HUES6 (cell line): ENCODE results near the gene GPR137.

Experiments
- H3K27ac ChIP-seq: 2 replicates; pipeline ENCODE4 v1.7.0; 2013; ENCODE audit warnings: low read depth, mild to moderate bottlenecking, low read length, inconsistent platforms
- H3K27me3 ChIP-seq: 2 replicates; pipeline ENCODE4 v1.6.1; 2013; ENCODE audit warnings: low read length; ENCODE audit not compliant: control insufficient read depth, insufficient read depth
- H3K36me3 ChIP-seq: 2 replicates; pipeline ENCODE4 v1.6.1; 2013; ENCODE audit warnings: low read length; ENCODE audit not compliant: control insufficient read depth, insufficient read depth
- H3K4me1 ChIP-seq: 2 replicates; pipeline ENCODE4 v1.6.1; 2013; ENCODE audit warnings: low read length; ENCODE audit not compliant: control insufficient read depth, insufficient read depth
- H3K4me3 ChIP-seq: 2 replicates; pipeline ENCODE4 v1.5.1; 2013; ENCODE audit warnings: low read depth, low read length
- H3K9ac ChIP-seq: one replicate; pipeline ENCODE4 v1.6.1; 2013; ENCODE audit warnings: mild to moderate bottlenecking, low read length
- H3K9me3 ChIP-seq: 2 replicates; pipeline ENCODE4 v1.6.1; 2013; ENCODE audit warnings: low read depth, low read length; ENCODE audit not compliant: control insufficient read depth, insufficient read depth

The GPR137 gene

DNA sequence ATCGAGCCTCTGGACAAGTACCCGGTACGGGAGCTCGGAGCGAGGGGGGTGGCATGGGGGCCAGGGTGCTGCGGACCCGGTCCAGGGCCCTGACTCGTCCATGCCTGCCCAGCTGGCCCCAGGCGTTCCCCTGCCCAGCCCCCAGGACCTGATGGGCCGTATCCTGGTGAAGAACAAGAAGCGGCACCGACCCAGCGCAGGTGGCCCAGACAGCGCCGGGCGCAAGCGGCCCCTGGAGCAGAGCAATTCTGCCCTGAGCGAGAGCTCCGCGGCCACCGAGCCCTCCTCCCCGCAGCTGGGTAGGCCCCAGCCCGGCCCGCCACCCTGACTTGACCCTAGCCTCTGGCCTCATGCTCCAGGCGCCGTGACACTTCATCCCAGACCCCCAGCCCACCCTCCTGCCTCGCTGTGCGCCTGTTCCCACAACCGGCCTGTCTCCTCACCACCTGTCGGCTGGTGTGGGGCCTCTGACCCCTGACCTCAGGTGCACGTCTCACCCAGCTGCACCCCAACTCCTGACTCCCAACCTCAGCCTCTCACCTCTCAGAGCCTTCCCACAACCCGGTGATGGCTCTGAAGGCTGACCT lies 26.6 kb upstream of the GPR137 start:
- H3K27me3 ChIP-seq = no peaks in the 10 kb centered on the region
- H3K36me3 ChIP-seq = peaks cover 86% of the 10 kb centered on the region
- no peak overlapping the region for H3K4me3 ChIP-seq
- H3K27ac ChIP-seq = no peak overlapping the region
- H3K9me3 ChIP-seq = no peaks in the 10 kb centered on the region
- no peak overlapping the region for H3K9ac ChIP-seq
- H3K4me1 ChIP-seq = no peaks in the 10 kb centered on the region; the same call in 1 of the 2 replicates

- H3K4me1 ChIP-seq = no peaks in the 10 kb centered on the region; the same call in 1 of the 2 replicates
- H3K9ac ChIP-seq = no peak overlapping the region
- no peak overlapping the region for H3K4me3 ChIP-seq
- H3K27me3 ChIP-seq = no peaks in the 10 kb centered on the region
- peaks cover 86% of the 10 kb centered on the region for H3K36me3 ChIP-seq
- H3K9me3 ChIP-seq = no peaks in the 10 kb centered on the region
- H3K27ac ChIP-seq = no peak overlapping the region
Observed at GRCh38 chr11:64259533-64260067, 26.0 kb upstream of the GPR137 start.

- no peak overlapping the region for H3K27ac ChIP-seq
- H3K9ac ChIP-seq = no peak overlapping the region
- H3K9me3 ChIP-seq = no peaks in the 10 kb centered on the region
- no peaks in the 10 kb centered on the region; the same call in 1 of the 2 replicates for H3K4me1 ChIP-seq
- H3K27me3 ChIP-seq = no peaks in the 10 kb centered on the region
- peaks cover 81% of the 10 kb centered on the region for H3K36me3 ChIP-seq
- H3K4me3 ChIP-seq = no peak overlapping the region
Observed at GRCh38 chr11:64260147-64260708, 25.4 kb upstream of the GPR137 start.

DNA sequence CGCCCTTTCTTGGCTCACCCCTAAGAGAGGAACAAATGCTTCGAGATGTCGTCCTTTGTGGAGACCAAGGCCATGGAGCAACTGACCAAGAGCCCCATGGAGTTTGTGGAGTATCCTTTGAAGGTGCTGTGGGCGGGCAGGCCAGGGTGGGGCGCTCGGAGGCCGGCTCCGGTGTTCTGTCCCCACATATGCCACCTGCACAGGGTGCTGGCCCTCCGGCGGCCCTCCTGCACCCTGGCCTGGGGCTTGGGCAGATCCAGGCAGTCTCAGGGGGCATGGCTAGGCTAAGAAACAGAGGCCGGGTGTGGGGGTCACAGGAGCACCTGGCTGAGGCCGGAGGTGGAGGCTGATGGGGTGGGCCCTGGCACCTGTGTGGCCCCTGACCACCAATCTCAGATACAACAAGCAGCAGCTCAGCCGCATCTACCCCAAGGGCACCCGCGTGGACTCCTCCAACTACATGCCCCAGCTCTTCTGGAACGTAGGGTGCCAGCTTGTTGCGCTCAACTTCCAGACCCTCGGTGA lies 24.0 kb upstream of the GPR137 start:
- no peak overlapping the region for H3K27ac ChIP-seq
- H3K36me3 ChIP-seq = peaks cover 81% of the 10 kb centered on the region
- no peaks in the 10 kb centered on the region for H3K27me3 ChIP-seq

DNA sequence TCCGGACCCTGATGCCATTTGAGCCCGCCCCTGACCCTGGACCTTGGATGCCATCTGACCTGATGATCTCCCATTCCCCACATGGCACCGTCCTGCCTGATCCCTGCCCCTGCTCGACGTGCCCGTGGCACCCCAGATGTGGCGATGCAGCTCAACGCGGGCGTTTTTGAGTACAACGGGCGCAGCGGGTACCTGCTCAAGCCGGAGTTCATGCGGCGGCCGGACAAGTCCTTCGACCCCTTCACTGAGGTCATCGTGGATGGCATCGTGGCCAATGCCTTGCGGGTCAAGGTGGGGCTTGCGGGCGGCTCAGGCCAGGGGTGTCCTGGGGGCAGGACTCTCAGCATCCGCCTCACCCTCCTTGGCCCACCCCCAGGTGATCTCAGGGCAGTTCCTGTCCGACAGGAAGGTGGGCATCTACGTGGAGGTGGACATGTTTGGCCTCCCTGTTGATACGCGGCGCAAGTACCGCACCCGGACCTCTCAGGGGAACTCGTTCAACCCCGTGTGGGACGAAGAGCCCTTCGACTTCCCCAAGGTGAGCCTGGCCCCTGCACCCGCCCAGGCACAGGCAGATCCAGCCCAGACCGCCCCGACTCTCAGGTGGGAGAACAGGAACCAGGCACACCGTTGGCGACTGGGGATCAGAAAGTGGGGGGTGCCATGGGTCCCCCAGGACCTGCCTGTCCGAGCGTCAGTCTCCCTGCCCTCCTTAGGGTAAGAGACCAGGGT lies 23.2 kb upstream of the GPR137 start:
- peaks cover 83% of the 10 kb centered on the region for H3K36me3 ChIP-seq
- H3K4me1 ChIP-seq = no peaks in the 10 kb centered on the region; the same call in 1 of the 2 replicates
- no peaks in the 10 kb centered on the region for H3K9me3 ChIP-seq
- H3K4me3 ChIP-seq = no peak overlapping the region
- H3K27me3 ChIP-seq = no peaks in the 10 kb centered on the region
- H3K27ac ChIP-seq = no peak overlapping the region
- no peak overlapping the region for H3K9ac ChIP-seq

More for the DNA sequence above, 24.0 kb upstream of the GPR137 start:
- no peak overlapping the region for H3K4me3 ChIP-seq
- no peaks in the 10 kb centered on the region for H3K9me3 ChIP-seq
- no peak overlapping the region for H3K9ac ChIP-seq
- H3K4me1 ChIP-seq = no peaks in the 10 kb centered on the region; the same call in 1 of the 2 replicates

GRCh38 chr11:64263021-64263946 lies 22.4 kb upstream of the GPR137 start:
- Histone ChIP-seq H3K4me1 (peaks cover 5% of the 10 kb centered on the region), H3K4me3 (no peak overlapping the region), H3K27ac (no peak overlapping the region; the same call in 1 of the 2 replicates), H3K27me3 (no peaks in the 10 kb centered on the region), H3K36me3 (peaks cover 79% of the 10 kb centered on the region), H3K9me3 (no peaks in the 10 kb centered on the region), H3K9ac (no peak overlapping the region)

DNA sequence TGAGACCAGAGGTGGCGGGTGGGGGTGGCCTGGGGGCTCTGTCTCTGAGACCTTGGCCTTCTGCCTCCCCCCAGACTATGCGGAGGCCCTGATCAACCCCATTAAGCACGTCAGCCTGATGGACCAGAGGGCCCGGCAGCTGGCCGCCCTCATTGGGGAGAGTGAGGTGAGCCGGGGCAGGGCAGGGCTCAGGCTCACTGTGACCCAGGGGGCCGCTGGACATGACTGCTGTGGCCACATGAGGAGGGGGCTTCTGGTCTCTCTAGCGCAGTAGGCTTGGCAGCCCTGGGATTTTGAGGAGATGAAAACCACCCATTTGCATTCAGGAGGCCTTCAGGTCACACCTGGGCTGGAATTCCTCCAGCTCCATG lies 21.7 kb upstream of the GPR137 start:
- Histone ChIP-seq H3K36me3 (peaks cover 73% of the 10 kb centered on the region), H3K27ac (no peak overlapping the region), H3K4me3 (no peak overlapping the region), H3K9ac (no peak overlapping the region), H3K9me3 (no peaks in the 10 kb centered on the region), H3K4me1 (peaks cover 11% of the 10 kb centered on the region), H3K27me3 (no peaks in the 10 kb centered on the region)

DNA sequence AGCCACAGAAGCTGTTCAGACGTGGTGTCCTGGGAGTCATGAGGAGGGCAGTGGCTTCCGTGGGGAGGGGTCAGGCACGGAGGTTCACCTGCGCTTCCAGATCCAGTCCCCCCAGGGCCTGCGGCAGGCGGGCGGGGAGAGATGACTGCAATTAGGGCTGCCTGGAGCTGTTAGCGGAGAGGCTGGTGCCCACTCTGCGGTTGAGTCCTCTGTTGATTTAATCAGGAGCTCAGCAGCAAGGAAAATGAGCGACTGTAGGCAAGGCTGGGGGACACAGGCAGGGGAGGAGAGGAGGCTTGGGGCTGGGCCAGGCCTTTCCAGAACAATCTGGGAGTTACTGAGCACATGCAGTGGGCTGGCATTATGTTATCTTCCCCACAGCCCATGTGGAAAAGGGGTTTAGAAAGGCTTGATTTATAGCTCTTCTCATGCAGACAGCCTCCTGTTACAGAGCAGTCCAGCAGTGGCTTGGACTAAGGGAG lies 21.2 kb upstream of the GPR137 start:
- peaks cover 69% of the 10 kb centered on the region for H3K36me3 ChIP-seq
- H3K9me3 ChIP-seq = no peaks in the 10 kb centered on the region
- H3K27me3 ChIP-seq = no peaks in the 10 kb centered on the region
- H3K9ac ChIP-seq = no peak overlapping the region
- peaks cover 11% of the 10 kb centered on the region for H3K4me1 ChIP-seq
- no peak overlapping the region for H3K27ac ChIP-seq
- no peak overlapping the region for H3K4me3 ChIP-seq

DNA sequence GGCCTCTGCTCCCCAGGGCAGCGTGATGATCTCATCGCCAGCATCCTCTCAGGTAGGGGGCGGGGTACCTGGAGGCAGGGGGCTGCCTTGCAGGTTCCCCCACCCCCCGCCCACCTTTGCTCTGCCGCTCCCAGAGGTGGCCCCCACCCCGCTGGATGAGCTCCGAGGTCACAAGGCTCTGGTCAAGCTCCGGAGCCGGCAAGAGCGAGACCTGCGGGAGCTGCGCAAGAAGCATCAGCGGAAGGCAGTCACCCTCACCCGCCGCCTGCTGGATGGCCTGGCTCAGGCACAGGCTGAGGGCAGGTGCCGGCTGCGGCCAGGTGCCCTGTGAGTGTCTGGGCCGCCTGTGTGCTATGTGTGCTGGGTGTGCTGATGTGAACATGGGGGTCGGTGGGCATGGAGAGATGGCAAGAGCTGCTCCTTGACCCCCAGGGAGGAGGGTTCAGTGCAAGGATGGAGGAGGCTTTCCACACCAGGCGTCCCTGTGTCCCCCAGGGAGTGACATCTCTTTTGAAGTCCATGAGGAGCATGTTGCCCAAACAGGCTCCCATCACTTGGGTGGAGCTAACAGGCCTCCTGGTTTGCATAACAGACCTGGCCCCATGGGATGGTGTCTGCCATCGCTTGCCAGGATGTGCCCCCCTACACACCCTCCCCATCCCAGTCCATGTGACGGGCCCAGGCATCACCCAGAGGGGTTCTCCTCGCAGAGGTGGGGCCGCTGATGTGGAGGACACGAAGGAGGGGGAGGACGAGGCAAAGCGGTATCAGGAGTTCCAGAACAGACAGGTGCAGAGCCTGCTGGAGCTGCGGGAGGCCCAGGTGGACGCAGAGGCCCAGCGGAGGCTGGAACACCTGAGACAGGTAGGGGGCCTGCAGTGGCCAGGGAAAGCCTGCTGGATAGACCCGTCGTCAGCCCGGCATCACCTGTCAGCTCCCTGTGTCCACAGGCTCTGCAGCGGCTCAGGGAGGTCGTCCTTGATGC lies 20.2 kb upstream of the GPR137 start:
- no peak overlapping the region for H3K9ac ChIP-seq
- H3K27ac ChIP-seq = no peak overlapping the region
- peaks cover 58% of the 10 kb centered on the region for H3K36me3 ChIP-seq
- H3K27me3 ChIP-seq = no peaks in the 10 kb centered on the region
- H3K4me3 ChIP-seq = no peak overlapping the region
- H3K4me1 ChIP-seq = peaks cover 11% of the 10 kb centered on the region
- no peaks in the 10 kb centered on the region for H3K9me3 ChIP-seq
